GM18511 (cell line): ENCODE results near the gene TUBGCP6.

Experiments used
- ATAC-seq: cut with Tn5 transposase; IDR thresholded peaks from one replicate; pipeline ENCODE4 v1.9.1; 2021; ENCODE audit warnings: mild to moderate bottlenecking, moderate library complexity; ENCODE audit not compliant: unreplicated experiment

Gene TUBGCP6

GRCh38 chr22:50184004-50184901, 60.6 kb downstream of the TUBGCP6 start:
- no peak for ATAC-seq

DNA sequence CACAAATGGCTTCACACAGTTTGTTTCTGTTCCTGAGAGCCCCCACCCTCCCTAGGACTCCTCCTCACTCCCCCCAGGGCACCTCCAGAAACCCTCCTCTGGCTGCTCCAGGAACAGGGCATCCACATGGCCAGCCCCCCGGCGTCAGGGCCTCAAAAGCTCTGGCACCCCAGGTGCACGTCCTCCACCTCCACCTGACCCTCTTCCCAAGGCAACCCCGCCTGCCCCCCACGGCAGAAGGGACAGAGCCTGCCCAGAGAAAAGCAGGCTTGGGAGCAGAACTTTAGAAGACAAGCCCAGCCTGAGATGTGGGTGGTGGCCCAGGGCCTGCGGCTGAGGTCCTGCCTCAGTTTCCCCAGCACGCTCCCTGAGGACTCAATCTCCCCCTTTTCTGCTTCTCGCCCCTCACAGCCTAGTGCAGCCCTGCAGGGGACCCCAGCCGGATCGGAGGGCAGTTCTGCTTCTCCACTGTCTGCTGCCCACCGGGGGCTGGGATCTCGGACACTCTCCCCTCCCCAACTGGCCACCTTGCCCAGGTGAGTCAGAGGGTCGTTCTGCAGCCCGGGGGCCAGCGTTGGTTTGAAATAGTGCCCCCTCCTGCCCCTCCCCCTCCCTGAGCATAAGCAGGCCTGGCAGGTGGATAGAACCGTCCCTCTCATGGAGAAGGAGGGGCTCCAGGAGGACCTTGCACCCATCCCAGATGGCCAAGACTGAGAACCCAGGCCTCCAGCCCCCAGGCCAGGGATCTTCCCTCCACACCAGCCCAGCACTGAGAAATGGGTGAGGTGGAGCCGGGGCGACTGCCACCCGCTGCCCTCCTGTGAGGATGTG, 61.5 kb downstream of the TUBGCP6 start:
- ATAC-seq: no peak

GRCh38 chr22:50182176-50183081, 62.4 kb downstream of the TUBGCP6 start:
- no peak for ATAC-seq

GRCh38 chr22:50180727-50181521, 63.9 kb downstream of the TUBGCP6 start:
- ATAC-seq: no peak

- no peak for ATAC-seq
These were observed 64.7 kb downstream of the TUBGCP6 start for GRCh38 chr22:50179937-50180726.

- no peak for ATAC-seq
These were observed 65.7 kb downstream of the TUBGCP6 start for GRCh38 chr22:50178871-50179869.

DNA sequence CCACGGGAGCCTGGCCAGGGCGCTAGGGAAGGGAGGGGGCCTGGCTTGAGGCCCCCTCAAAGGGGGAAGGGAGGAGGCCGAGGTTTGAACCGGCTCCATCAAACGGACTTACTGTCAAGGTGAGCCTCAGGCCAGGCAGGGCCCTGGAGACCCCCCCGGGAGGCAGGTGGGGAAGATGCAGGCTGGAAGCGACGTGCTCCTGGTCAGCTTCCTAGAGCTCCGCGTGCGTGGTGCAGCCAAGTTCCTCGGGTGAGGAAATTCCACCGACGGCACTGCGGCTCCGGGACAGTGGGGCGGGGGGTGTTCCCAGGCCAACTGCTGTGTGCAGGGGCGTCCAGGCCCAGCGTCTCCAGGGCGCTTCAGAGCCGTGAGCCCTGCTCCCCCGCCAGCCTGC, 66.4 kb downstream of the TUBGCP6 start:
- ATAC-seq: no peak

- no peak for ATAC-seq
These were observed 67.0 kb downstream of the TUBGCP6 start for GRCh38 chr22:50177537-50178470.

DNA sequence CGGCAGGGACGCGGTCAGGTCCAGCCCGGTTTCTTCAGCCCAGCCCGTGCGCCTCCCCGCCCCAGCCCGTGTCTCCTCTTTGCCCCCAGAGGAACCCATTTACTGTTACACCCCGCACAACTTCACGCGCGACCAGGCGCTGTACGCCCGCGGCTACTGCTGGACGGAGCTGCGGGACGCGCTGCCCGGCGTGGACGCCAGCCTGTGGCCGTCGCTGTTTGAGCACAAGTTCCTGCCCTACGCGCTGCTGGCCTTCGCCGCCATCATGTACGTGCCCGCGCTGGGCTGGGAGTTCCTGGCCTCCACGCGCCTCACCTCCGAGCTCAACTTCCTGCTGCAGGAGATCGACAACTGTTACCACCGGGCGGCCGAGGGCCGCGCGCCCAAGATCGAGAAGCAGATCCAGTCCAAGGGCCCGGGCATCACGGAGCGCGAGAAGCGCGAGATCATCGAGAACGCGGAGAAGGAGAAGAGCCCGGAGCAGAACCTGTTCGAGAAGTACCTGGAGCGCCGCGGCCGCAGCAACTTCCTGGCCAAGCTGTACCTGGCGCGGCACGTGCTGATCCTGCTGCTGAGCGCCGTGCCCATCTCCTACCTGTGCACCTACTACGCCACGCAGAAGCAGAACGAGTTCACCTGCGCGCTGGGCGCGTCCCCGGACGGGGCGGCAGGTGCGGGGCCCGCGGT, 67.8 kb downstream of the TUBGCP6 start:
- no peak for ATAC-seq

DNA sequence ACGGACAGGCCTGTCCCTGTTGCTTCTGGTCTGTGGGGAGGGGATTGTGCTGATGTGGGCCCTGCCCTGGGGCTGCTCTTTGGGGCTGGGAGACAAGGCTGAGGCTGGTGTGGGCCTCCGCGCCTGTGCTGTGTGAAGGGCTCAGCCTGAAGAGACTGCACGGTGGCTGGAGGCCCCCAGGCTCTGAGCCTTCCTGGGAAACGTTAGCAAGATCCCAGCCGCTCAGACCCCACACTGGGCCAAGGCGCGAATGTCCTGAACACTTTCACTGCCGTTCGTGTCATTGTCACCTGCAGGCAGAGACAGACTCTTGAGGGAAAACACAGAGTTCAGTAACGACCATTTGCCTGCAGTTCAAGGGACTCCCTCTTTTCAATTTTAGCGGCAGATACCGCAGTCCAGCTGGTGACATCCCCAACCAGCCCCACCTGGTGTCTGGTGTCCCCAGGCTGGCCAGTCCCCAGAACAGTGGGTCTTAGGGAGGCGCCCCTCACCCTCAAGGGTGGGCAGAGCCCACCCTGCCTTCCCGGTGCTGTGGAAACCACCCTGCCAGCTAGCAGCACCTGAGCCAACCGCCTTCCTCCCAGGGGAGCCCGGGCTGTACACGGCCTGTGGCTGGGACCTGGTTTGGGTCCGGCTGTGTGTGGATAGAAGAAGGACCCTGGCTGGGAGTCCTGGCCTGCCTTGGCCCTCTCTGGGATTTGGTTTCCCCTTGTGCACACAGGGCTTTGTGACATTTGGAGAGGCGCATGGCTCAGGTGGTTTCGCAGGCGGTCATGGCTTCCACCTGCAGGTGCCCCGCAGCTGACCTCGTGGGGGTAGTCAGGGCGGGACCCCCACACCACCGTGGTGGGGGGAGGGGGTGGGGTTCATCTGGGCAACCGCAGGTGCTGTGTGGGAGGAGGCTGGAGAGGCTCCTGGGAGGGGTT, 68.6 kb downstream of the TUBGCP6 start:
- ATAC-seq: no peak

DNA sequence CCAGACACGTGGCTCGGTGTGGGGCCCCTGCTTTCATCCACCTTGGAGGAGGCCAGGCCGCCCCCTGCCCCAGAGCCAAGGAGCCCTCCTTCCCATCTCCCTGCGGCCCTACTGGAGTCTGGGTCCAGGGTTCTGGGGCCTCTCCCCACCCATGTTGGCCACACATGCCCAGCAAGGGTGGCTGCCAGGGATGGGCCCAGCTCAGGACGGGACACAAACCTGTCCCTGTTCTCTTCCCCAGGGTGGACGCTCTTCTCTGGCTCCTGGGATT, 69.7 kb downstream of the TUBGCP6 start:
- no peak for ATAC-seq

DNA sequence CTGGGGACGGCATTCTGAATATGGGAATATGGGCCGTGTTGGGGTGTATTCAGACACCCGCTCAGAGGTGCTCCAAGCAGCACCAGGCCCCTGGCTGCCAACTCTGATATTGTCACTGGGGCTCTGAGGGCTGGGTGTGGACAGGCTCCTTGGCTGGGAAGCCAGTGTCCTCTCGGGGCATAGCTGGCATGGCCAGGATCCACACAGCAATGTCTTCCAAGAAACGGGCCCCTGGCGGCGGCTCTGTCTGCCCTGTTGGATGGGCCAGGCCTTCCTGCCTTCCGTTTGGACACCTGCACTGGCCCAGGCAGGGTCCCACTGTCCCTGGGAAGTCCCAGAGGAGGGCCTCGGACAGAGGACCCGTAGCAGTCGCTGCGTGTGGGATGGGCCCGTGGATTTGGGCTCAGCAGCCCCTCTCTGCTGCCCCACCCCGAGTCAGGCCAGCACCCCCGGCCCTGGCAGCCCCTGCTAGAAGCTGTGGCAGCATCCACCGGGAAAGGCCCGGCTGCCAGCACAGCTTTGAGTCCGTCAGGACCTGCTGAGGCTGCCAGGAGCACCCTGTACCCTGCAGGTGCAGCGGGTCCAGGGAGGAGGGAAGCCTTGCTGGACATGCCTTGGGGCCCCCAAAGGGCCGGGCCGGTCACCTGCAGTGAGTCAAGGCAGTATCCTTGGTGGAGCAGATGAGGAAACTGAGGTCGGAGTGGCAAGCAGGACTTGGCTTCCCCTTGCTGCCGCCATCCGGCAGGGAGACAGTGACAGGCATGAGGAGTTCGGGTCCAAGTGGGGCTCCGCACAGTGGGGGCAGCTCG, 70.2 kb downstream of the TUBGCP6 start:
- no peak for ATAC-seq

DNA sequence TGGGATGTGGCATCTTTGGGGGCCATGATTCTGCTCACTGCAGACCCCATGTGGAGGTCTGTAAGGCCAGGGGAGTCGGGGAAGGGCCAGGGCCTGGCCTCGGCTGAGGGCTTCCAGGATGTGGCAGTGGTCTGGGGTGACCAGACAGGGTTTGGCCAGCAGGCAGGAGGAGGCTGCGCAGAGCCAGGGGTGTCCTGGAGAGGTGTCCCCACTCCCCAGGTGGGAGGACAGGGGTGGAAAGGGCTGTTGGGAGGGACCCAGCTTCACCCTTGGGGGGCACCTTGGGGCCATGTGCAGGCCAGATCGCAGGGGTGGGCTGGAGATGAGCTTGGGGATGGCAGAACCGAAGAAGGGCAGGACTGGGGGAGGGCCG, 70.9 kb downstream of the TUBGCP6 start:
- no peak for ATAC-seq

DNA sequence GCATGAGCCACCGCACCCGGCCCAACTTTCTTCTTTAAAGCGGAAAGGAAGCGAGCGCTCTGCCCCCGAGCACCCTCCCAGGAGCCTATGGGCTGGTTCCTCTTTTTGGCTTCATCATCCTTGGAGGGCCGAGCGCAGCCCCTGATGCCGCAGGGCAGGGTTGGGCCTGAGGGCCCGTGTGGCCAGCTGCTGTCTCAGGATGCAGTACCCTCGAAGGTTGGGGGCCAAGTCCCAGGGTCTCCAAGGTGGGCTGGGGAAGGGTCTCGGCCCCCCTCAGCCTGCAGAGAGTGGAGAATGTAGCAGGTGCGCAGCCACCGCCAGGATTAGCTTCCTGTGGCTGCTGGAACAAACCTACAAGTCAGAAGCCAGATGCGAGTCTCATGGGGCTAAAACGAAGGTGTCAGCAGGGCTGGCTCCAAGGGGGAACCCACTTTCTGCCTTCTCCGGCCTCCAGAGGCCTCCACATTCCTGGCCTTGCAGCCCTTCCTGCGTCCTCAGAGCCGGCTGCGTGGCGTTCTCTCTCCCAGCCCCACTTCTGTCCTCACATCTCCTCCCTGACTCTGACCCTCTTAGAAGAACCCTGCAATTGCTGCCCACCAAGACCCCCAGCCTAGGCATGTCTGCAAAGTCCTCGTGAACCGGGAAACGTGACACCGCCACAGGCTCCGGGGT, 71.4 kb downstream of the TUBGCP6 start:
- ATAC-seq: no peak
